Activated CD4-positive, alpha-beta T cell treated with anti-CD3 and anti-CD28 coated beads, Interleukin-2, amount 50 U/mL, for 4 hours (primary cell): Measurements from ENCODE around the gene CBX1.

Experiments
- DNase-seq, 2 experiments: peaks; one replicate each; pipeline ENCODE4 v3.0.0-alpha.2; 2020

The CBX1 gene

DNA sequence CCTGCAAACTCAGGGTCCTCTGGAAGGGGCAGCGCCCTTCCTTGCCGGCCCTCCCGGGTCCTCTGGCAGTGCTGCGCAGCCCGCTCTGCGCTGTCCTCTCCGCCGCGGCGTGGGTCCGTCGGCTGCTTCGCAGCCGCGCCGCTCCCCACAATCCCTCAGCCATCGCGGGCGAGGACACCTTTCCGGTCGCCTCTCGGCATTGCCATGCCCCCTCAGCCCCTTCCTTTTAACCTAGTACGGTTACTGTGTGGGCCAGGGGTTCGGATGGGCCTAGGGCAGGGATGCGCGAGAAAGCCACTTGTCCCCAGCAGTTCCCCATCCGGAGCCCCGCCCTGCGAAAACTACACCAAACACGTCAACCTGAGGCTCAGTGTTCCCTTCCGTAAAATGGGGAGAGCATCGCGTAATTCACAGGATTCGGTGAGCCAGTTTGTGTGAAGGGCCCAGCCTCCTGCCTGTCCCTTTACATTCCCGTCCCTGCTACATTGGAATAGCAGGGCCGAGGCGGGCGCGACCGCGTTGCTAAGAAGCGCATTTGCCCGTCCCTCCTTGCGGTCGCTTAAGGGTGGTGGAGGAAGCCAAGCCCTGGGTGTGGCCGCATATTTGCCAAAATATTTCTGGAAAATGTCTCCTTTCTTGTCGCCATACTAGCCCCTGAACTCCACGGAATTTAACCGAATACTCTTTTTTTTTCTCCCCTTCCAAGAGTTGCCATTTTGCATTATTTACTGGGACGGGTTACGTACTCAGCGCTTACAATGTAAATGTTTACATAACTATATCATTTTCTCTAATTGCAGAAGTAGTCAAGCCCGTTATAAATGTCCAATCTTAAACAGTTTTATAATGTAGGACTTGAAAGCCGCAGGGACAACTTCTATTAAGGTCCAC lies 76.9 kb downstream of the CBX1 start:
- DNase-seq: peak in 1 of 2 experiments; percentile 25

DNA sequence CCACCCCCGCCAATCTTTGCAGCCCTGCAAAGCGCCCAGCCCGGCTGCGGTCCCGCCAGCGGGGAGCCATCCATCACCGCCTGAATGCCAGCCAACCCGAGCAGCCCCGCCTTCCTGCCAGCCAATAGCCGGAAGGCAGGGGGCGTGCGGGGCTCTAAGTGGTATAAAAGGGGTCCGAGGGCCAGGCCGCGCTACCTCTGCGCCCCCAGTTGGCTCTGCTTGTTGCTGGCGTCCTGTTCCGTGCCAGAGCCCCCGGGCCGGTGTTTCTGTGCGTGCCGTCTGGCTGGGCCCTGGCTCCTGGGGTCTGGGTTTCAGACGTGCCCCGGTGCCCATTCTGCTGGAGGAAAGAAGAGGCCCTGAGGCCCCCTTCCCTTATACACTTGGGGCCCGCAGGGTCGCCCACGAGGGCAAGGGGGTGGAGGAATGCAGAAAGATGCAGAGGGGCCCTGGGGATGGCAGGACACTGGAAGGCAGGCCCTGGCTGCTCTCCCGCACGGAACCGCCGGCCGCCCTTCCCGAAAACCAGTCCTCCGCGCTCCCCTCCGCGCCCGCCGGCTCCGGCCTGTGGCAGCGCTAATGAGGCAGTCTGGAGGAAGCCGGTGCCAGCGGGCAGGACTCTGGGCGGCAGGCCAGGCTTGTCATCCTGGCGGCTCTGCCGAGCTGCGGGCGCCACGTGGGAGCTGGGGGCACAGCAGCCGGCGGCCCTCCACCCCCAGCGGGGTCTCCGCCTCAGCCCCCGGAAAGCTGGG lies 77.7 kb downstream of the CBX1 start:
- DNase-seq: peak in 1 of 2 experiments; percentile 18

GRCh38 chr17:48022901-48023300 lies 78.4 kb downstream of the CBX1 start:
- no peak for DNase-seq

DNA sequence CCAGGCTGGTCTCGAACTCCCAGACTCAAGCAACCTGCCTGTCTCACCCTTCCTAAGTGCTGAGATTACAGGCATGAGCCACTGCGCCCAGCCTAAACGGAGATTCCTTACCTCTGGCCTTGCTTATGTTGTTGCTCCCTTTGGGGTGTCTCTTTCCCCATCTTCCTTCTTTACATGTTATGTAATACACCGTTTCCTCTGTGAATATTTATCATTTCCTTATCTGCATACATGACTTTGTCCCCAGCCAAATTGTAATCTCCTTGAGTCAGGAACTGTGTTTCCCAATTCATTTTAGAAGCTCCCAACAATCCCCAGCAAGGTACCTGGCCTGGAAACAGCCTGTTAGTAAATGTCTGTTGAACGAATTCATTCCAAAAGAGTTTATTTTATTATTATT lies 79.3 kb downstream of the CBX1 start:
- DNase-seq: no peak
